Measurements from ENCODE around the gene MAVS. TPM values are rescaled to one million over a fixed set of nuclear protein-coding genes. Genes with fewer than 3 reads are reported as not detected.

Gene MAVS
- total and polyA plus RNA-seq, 9 of the 15 experiments (the other 6 are each of a cell fraction or from before 2014, with no cell fraction given) = 1.6 to 22.0 (median 11.3) TPM

GRCh38 chr20:3818155-3819151 lies 28.2 kb upstream of the MAVS start (continued):
- TF ChIP-seq ZBTB43 (CRISPR knock-in tag; IDR thresholded peaks at IDR 0.05) = no peak
- 0 out of 4 replicates have a peak, but pooled peaks of 1 of the 2 experiments have one; percentile 55 for TF ChIP-seq FOXA3 (CRISPR knock-in tag; conservative IDR thresholded peaks at IDR 0.05 in 1 of 2, IDR thresholded peaks at IDR 0.05 in 1 of 2)
- no peak for TF ChIP-seq RB1 (IDR thresholded peaks at IDR 0.05; ENCODE audit: low read depth)
- TF ChIP-seq EZH2 (IDR thresholded peaks at IDR 0.05; ENCODE audit: borderline replicate concordance, low read depth, low read length) = no peak
- 0 out of 2 replicates have a peak, but pooled peaks have one; percentile 32 for TF ChIP-seq GABPB1 (CRISPR knock-in tag; IDR thresholded peaks at IDR 0.05)
- TF ChIP-seq ZKSCAN1 (IDR thresholded peaks at IDR 0.05; ENCODE audit: low read depth, low read length) = peak; percentile 54; the same call in 1 of the 2 replicates
- no peak for TF ChIP-seq ZNF766 (CRISPR knock-in tag; conservative IDR thresholded peaks at IDR 0.05)
- peak; percentile 64 for TF ChIP-seq CTCFL (IDR thresholded peaks at IDR 0.05; ENCODE audit: borderline replicate concordance, insufficient read depth, low read depth, low read length, poor library complexity, severe bottlenecking)
- TF ChIP-seq DACH1 (IDR thresholded peaks at IDR 0.05; ENCODE audit: partially characterized antibody) = peak; percentile 59
- no peak for TF ChIP-seq HDGF (IDR thresholded peaks at IDR 0.05)
- no peak for TF ChIP-seq TFE3 (CRISPR knock-in tag; IDR thresholded peaks at IDR 0.05)
- TF ChIP-seq KDM1A (IDR thresholded peaks at IDR 0.05) = no peak
- no peak for TF ChIP-seq ZBTB34 (CRISPR knock-in tag; IDR thresholded peaks at IDR 0.05)
- TF ChIP-seq DIDO1 (tag; IDR thresholded peaks at IDR 0.05; ENCODE audit: low read depth) = no peak
- peak; percentile 43 to 59 for TF ChIP-seq RAD21 (CRISPR knock-in tag; conservative IDR thresholded peaks at IDR 0.05 in 1 of 2, IDR thresholded peaks at IDR 0.05 in 1 of 2)
- TF ChIP-seq DMBX1 (CRISPR knock-in tag; IDR thresholded peaks at IDR 0.05; ENCODE audit: borderline replicate concordance) = no peak
